ENCODE measurements around the gene ANKRD12.

GRCh38 chr18:9147440-9148202 lies 11.0 kb downstream of the ANKRD12 start:
- TF ChIP-seq, protein P1, sequence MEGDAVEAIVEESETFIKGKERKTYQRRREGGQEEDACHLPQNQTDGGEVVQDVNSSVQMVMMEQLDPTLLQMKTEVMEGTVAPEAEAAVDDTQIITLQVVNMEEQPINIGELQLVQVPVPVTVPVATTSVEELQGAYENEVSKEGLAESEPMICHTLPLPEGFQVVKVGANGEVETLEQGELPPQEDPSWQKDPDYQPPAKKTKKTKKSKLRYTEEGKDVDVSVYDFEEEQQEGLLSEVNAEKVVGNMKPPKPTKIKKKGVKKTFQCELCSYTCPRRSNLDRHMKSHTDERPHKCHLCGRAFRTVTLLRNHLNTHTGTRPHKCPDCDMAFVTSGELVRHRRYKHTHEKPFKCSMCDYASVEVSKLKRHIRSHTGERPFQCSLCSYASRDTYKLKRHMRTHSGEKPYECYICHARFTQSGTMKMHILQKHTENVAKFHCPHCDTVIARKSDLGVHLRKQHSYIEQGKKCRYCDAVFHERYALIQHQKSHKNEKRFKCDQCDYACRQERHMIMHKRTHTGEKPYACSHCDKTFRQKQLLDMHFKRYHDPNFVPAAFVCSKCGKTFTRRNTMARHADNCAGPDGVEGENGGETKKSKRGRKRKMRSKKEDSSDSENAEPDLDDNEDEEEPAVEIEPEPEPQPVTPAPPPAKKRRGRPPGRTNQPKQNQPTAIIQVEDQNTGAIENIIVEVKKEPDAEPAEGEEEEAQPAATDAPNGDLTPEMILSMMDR (IDR thresholded peaks at IDR 0.05): peak; percentile 59 to 83 (median 79)
- TF ChIP-seq POLR2A (IDR thresholded peaks at IDR 0.05): no peak
